NCI-H82 (cell line): ENCODE measurements around the gene PSMA6.
"Not testable (repeated sequence)": the region's sequence is repeated elsewhere in the genome, so short reads cannot be mapped to it uniquely, and the experiment has no call there.

Experiments used
- DNase-seq: peaks from one replicate; lab custom pipeline; 2025; lab: John Stamatoyannopoulos, UW

PSMA6 gene

GRCh38 chr14:35285168-35286002, 6.8 kb upstream of the PSMA6 start:
- no peak for DNase-seq

- DNase-seq, result no peak
These were observed 6.1 kb upstream of the PSMA6 start for GRCh38 chr14:35286003-35286600.

- DNase-seq, result no peak
These were observed 5.5 kb upstream of the PSMA6 start for GRCh38 chr14:35286707-35287106.

- DNase-seq, result no peak
These were observed 4.7 kb upstream of the PSMA6 start for GRCh38 chr14:35287431-35288013.

GRCh38 chr14:35289623-35290022, 2.6 kb upstream of the PSMA6 start:
- DNase-seq, result no peak

- DNase-seq, result no peak
These were observed 784 bp downstream of the PSMA6 start for GRCh38 chr14:35292770-35293561.

- no peak for DNase-seq
These were observed 3.6 kb downstream of the PSMA6 start for GRCh38 chr14:35295845-35296161.

- no peak for DNase-seq
These were observed 4.4 kb downstream of the PSMA6 start for GRCh38 chr14:35296545-35296944.

- no peak for DNase-seq
These were observed 5.5 kb downstream of the PSMA6 start for GRCh38 chr14:35297706-35298105.

- no peak for DNase-seq
These were observed 6.2 kb downstream of the PSMA6 start for GRCh38 chr14:35298351-35298750.

- no peak for DNase-seq
These were observed 7.5 kb downstream of the PSMA6 start for GRCh38 chr14:35299708-35300107.

GRCh38 chr14:35300228-35300627, 8.0 kb downstream of the PSMA6 start:
- DNase-seq, result no peak

- not testable (repeated sequence) for DNase-seq
These were observed 9.2 kb downstream of the PSMA6 start for GRCh38 chr14:35301334-35301733.

GRCh38 chr14:35301735-35302528, 9.8 kb downstream of the PSMA6 start:
- no peak for DNase-seq

- DNase-seq, result no peak
These were observed 11.2 kb downstream of the PSMA6 start for GRCh38 chr14:35303149-35303935.

GRCh38 chr14:35304812-35305462, 12.8 kb downstream of the PSMA6 start:
- no peak for DNase-seq

- DNase-seq, result no peak
These were observed 13.5 kb downstream of the PSMA6 start for GRCh38 chr14:35305633-35306032.

- DNase-seq, result no peak
These were observed 13.9 kb downstream of the PSMA6 start for GRCh38 chr14:35306114-35306513.

GRCh38 chr14:35317820-35318219, 25.6 kb downstream of the PSMA6 start:
- no peak for DNase-seq

- no peak for DNase-seq
These were observed 27.3 kb downstream of the PSMA6 start for GRCh38 chr14:35319509-35319908.
